Left cardiac atrium (tissue), 4 donors: ENCODE results near the gene RAB11A. TPM values are rescaled to one million over a fixed set of nuclear protein-coding genes. Genes with fewer than 3 reads are reported as not detected.

Experiments used
- ATAC-seq, 2 donors: fragments of 200-7000 bp; cut with Tn5 transposase; one replicate each; pipeline ENCODE4 v1.9.1; 2020; ENCODE audit warnings: mild to moderate bottlenecking in 2 of 2, moderate library complexity in 2 of 2
- DNase-seq: peaks from one replicate; pipeline ENCODE4 v3.0.0-alpha.2; 2020
- intact Hi-C, 2 donors: fragments of 100-400 bp; cut with DNase I; formaldehyde crosslinking; loops; one replicate each; pipeline versions ENCODE4 v1.14.1 to v1.15.1; 2022 to 2023
- total RNA-seq, 2 donors: library from RNA; stranded (reverse); fragmentation: NEBNext Ultra II Directional; extraction: Animal tissue kit (Norgen Biotek cat#: 25700); gene quantifications; one replicate each; pipeline ENCODE4 v1.2.1, GENCODE V29; 2021
- donor health status: DM: no; HTN: yes; CAD: no.
- donor health status: DM: no; HTN: yes; CAD: no; lungs with severe emphysema.
- donor health status: DM: yes; HTN: yes; CAD: no.
- donor health status: Dilated cardiomyopathy.

The RAB11A gene
- total RNA-seq, 2 donors from 2014 or later: 159 to 202 TPM

DNA sequence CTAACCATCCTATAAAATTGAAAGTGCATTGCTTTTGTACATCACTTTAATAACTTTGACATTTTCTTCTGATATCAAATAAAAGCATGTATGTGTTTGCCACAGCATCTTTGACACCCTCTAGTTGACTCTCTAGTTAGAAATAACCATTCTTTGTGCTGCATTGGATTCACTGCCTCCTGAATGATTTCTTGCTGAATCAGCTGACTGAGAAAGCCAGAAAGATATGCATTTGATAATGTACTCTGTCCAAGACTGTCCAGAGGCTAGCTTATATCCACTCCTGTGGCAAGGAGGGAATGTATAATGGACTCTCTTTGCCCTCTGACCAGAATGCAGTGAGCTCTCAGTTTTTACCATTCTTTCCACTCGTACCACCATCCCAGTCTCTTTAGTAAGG lies 6.2 kb downstream of the RAB11A start:
- DNase-seq: no peak
- intact Hi-C loops: no loop called here
- no peak for ATAC-seq

DNA sequence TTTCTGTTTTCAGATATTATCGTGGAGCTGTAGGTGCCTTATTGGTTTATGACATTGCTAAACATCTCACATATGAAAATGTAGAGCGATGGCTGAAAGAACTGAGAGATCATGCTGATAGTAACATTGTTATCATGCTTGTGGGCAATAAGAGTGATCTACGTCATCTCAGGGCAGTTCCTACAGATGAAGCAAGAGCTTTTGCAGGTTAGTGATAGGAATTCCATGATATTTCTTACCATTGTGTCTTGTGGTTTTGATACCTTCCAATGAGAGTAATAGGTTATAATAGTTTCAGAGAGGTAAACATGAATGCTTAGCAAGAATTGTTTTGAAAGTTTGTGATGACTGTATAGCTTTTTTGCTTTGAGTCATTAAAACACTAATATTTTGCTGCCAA lies 8.5 kb downstream of the RAB11A start:
- intact Hi-C loops: no loop called here
- DNase-seq: no peak
- no peak for ATAC-seq

DNA sequence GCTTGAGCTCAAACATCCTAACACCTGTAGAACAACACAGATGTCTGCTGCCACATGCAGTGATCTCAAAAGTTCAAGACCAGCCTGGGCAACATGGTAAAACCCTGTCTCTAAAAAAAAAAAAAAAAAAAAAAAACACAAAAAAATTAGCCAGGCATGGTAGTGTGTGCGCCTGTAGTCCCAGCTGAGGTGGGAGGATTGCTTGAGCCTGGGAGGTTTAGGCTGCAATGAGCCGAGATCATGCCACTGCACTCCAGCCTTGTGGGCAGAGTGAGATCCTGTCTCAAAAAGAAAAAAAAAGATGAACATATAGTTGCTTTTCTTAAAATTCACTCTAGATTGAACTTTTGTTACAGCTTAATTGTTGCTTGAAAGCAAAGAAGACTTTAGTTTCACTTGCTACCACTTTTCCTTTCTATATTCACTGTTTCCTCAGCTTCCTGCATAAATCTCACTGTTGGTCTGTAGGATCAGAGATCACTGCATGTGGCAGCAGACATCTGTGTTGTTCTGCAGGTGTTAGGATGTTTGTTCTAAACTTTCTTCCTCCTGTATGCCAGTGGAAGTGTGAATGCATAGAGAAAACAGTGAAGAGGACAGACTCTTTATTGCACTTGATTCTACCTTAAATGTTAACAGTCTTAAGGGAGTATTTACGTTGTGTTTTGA lies 12.6 kb downstream of the RAB11A start:
- ATAC-seq (no peak), DNase-seq (no peak)
- intact Hi-C loops: no loop called here

DNA sequence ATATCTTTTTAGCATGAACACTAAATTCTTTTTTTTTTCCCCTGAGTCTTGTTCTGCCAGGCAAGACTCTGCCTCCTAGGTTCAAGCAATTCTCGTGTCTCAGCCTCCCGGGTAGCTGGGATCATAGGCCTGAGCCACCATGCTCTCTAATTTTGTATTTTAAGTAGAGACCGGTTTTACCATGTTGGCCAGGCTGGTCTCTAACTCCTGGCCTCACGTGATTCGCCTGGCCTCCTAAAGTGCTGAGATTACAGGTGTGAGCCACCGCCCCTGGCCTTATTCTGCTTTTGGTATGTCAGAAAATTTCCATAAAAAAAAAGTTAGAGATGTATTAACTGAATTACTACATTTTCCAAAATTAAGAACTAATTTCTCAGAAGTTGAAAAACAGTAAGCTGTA lies 14.3 kb downstream of the RAB11A start:
- no peak for ATAC-seq
- no peak for DNase-seq
- intact Hi-C loops: no loop called here

DNA sequence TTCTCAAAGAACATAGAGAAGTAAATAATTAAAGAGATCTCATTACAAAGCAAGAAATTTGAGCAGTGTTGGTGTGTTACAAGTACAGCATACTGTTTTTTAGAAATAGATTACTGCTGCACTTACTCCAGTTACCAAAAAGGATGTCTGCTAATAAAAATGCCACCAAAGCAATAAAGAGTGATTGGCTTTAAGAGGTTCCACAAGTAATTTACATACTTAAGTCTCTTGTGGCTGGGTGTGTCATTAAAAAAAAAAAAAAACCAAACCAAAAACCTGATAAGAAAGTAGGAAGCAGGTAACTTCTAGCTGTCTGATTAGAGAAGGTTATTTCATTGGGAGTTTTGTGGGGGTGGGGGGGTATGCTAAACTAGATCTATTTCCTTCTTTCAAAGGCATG lies 15.2 kb downstream of the RAB11A start:
- intact Hi-C loops: no loop called here
- DNase-seq: no peak
- no peak for ATAC-seq

DNA sequence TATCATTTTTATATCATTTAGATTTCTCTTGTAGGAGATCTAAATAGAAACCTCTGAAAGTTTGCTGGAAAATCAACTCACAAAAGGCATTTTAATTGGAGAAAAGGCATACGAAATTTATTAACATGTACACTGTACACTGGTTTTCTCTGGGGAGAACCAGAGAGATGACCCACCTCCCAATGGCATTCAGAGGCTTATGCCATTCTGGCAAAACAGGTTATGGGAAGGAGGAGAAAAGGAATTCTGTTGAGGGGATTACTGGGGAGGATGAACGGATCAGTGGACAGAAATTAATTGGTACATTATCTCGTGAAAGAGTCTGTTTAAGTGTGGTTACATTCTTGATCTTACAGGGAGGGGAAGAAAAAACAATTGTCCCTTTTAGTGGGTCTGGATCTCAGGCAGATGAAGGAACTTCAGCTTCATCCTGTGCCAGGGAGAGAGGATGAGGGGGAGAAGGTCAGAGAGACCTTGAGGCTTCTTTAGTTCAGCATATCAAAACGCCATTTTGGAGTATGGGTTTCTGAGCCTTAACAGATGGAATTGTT lies 16.5 kb downstream of the RAB11A start:
- intact Hi-C loops: no loop called here
- DNase-seq: no peak
- no peak for ATAC-seq

DNA sequence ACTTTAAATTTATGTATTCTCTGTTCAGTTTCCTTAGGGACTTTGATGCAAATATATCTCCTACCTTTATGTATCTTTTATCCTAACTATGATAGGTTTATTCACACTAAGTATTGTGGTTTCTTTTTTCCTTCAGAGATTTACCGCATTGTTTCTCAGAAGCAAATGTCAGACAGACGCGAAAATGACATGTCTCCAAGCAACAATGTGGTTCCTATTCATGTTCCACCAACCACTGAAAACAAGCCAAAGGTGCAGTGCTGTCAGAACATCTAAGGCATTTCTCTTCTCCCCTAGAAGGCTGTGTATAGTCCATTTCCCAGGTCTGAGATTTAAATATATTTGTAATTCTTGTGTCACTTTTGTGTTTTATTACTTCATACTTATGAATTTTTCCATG lies 18.3 kb downstream of the RAB11A start:
- intact Hi-C loops: no loop called here
- ATAC-seq (no peak), DNase-seq (no peak)

DNA sequence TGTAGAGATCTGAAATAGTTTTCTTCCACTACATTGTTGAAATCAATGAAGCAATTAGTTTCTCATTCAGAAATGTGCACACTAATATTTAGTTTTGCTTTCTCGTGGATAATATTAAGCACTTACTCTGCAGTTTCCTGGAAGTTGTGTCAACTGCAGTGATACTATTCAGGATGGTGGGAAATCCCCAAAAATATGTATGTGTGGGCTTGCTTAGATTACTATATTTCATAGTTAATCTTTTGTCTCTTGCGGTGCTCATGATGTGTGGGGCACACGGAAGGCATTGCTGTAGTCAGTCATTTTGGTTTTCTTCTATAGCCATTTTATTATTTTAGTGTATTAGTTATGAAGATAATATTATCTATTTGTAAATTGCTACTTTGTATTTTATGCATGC lies 19.7 kb downstream of the RAB11A start:
- ATAC-seq (no peak), DNase-seq (no peak)
- intact Hi-C loops: no loop called here

DNA sequence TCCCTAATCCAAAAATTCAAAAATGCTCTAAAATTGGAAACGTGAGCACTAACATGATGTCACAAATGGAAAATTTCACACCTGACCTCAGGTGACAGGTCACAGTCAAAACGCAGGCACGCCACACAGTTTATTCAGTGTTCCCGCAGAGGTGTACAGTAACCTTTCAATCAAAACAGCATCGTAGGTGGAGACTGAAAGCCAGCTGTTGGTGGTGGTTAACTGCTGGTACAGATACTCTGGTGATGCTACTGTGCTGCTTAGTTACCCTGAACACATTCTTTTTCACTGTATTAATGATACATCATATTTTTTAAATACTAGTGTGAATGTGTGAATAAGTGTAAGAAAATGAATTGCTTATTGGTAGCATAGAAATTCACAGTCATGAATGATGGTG lies 23.8 kb downstream of the RAB11A start:
- no peak for ATAC-seq
- intact Hi-C loops: no loop called here
- DNase-seq: no peak

DNA sequence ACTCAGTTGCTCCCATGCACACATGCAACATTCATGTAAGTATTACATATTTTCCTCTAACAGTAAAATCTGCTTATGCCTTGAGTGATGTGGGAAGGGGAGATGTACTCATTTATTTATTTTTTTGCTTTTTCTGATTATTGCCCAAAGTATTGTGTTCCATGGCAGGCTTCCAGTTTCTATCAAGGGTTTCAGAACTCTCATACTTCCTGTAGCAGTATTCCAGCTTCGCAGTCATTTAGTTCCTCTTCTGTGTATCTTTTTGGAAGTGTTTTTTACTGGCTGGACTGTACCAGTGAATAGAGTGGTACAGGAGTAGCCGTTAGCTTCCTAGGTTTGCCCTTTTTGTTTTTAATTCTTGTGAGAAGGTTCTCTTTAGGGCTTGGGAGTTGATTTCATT lies 26.9 kb downstream of the RAB11A start:
- intact Hi-C loops: no loop called here
- DNase-seq: no peak
- peak in 1 of 2 donors; percentile 22 for ATAC-seq

DNA sequence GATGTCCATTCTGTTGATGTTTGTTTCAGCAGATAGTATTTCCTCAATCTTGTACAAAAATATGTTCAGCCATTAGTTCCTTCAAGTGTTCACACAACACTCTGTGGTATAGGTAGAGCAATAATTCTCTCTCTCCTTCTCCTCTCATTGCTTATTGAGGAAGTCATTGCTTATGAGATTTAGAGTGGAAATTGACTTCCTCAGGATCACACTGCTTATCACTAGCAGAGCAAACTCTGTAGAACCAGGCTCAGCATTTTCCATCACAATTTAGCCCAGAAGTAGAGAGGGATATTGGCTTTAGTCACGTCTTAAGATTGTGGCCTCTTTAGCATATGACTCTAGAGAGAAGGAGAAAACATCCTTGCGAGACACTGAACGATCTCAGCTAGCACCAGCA lies 31.2 kb downstream of the RAB11A start:
- no peak for DNase-seq
- intact Hi-C loops: no loop called here
- ATAC-seq: no peak

DNA sequence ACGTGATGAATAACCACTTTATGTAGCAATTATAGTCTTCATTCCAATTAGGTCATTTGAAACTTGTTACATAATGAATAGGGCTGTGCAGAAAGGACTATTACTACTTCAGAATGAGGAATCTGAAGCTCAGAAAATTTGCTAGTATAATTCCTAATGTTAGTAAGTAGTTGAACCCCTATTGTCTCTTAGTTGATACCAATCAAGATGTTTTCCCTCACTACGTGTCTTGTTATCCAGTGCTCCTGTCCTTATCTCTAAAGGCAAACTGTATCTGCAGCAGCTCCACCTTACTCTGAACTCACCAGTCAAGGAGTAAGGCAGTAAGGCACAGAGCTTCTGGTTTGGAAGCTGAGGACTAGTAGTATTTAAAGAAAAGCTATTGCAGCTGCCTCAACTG lies 32.0 kb downstream of the RAB11A start:
- ATAC-seq (no peak), DNase-seq (no peak)
- intact Hi-C loops: no loop called here

DNA sequence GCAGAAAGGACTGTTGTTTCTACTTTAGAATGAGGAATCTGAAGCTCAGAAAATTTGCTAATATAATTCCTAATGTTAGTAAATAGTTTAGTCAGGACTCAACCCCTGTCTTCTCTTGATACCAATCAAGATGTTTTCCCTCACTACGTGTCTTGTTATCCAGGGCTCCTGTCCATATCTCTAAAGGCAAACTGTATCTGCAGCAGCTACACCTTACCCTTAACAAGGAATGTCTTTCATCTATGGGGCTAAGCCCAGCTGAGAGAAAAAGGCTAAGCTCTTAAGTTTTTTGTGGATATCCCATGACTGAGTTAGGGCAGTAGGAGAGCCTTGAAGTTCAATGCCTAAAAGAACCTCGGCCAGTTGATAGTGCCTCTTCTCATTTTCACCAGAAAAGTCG lies 32.5 kb downstream of the RAB11A start:
- DNase-seq (no peak), ATAC-seq (no peak)
- intact Hi-C loops: no loop called here

DNA sequence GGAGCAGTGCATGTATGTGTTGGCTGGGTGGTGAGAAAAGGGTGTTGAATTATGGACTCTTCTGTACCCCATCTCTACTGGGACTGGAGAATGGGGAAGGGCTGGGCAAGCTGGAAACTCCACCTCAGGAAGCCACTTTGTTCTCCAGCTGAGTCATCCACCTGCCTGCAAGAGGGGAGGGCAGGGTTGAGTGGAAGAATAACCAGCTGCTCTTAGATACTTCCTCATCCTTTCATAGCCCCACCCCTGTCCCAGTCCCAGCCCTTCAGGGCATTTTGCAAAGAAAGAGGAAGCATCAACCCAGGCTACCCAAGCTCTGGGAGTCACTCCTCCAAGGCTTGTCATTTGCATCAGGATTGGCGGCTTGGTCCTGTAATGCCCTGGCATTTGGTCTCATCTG lies 33.1 kb downstream of the RAB11A start:
- ATAC-seq (peak; percentile 55 to 91), DNase-seq (peak; percentile 51)
- intact Hi-C loops: no loop called here

DNA sequence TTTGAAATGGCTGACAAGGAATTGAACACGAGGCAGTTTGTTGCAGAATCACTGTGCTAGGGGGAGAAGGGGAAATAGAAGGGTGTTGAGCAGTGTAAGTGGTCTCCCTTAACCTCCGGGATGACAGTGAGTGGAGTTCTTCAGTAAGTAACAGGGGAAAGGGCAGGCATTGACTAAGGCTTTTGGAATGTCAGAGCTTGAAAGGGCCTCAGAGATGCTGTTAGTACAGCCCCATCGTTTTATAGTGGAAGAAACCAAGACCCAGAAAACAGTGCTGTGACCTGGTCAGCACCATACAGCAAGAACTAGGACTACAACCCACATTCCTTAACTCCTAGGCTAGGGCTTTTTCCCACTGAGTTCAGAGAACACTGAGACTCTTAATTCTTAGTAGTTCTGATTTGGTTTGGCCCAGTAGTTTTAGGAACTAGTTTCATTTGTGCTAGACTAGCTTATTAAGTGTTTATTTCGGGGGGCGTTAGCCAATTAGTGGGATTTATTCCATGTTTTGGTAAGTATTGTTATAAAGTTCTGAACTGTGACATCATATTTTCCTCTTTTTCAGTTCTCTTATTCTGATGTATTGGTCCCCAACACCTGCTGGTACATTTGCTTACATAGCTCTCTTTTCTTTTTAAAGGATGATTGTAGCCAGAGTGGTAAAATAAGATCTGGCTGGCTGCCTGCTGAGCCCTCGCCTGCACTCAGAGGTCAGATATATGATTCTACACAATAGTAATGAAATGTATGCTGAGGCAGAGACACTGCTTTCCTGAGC lies 34.2 kb downstream of the RAB11A start:
- intact Hi-C loops: no loop called here
- ATAC-seq: no peak

DNA sequence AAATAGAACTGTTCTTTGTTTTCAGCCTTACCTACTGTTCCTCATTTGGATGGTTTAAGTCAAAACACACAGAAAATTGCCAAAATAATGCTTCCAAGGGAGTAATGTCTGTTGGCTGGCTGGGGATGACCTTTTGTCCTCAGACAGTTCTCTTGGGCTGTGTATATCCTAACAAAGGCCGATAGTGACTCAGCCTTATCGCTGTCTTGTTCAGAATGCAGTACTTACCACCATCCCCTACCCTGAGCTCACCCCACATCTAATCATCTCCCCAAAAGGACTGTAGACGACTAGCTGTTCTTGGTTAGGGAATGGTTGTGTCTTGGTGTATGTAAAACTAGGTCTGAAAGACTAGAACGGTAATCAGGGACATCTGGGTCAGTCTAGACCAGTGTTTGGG lies 35.0 kb downstream of the RAB11A start:
- ATAC-seq: peak in 1 of 2 donors; percentile 5
- intact Hi-C loops: no loop called here
- DNase-seq: no peak

More for the DNA sequence above, 34.2 kb downstream of the RAB11A start:
- no peak for DNase-seq

DNA sequence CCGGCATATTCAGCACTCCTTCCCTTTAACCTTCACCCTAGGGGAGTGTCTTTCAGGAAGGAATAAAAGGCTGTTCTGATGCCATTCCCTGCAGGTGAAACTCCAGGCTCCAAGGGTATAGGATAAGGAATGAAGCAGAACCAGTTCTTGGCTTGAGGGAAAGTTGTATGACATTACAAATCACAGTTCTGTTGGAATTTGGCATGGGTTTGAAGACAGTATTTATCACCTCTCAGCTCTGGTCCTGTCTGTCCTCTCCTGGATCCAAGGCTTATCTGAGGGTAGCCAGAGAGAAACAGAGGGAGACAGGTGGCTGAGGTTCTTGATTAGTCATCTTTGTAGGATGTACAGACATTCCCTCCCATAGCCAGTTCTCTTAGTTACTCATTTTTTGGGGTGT lies 37.1 kb downstream of the RAB11A start:
- DNase-seq (no peak), ATAC-seq (no peak)
- intact Hi-C loops: no loop called here

DNA sequence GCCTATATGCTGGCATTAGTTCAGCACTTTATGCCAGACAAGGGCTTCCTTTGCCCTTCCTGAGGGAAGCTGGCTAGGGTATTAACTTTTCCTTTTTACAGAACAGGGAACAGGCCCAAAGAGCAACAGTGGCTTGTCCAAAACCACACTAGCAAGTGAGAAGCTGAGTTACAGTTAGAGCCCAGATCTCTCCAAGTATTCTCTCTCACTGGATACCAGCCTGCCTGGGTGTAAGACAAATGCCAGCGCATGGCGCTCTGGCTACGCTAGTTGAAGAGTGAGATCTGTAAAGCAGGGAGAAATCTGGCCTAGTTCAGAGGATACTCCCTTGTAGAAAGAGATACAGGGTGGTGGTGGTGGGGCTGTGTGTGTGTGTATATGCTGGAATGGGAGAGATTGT lies 38.4 kb downstream of the RAB11A start:
- ATAC-seq: no peak

DNA sequence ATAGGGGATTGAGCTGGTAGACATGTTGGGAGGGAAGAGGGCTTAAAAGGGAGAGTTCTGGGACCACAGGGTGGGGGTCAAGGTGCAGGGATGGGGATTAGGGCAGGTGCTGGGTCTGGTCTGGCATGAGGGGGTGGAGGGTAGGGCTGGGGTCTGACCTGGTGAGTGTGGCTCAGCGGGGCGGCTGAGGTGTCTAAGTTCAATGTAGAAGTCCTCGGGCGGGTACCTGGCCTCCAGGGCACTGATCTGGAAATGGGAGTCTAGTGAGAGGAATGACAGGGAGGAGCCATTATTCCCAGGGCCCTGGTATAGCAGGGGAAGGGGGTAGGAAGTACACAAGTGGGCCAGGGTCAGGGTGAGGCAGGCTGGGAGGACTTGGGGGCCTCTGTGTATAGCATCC lies 39.6 kb downstream of the RAB11A start:
- intact Hi-C loops: no loop called here
- DNase-seq (no peak), ATAC-seq (no peak)

More for the DNA sequence above, 38.4 kb downstream of the RAB11A start:
- intact Hi-C loops: no loop called here
- DNase-seq: no peak

DNA sequence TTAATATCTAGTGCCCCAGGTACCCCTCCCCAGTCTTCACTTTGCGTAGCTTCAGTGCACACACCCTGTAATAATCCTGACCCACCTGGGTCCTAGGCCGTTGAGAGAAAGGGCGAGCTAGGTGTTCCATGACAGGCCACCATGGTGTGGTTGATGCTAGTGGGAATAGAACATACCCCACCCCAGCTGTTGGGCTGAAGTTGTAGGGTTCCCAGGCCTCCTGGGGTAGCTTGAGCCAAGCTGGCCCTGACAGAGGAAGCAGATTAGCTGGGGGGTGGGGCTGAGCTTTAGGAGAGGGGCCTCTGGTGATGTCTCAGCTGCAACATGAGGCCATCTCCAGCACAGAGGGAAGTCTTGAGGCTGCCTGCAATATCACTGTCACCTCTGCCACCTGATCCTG lies 40.5 kb downstream of the RAB11A start:
- no peak for DNase-seq
- intact Hi-C loops: loop anchor here in 1 of 2 donors (5.0 kb wide), 1 partner anchor 377 kb away; no protein-coding TSS in a partner anchor
- ATAC-seq: no peak

DNA sequence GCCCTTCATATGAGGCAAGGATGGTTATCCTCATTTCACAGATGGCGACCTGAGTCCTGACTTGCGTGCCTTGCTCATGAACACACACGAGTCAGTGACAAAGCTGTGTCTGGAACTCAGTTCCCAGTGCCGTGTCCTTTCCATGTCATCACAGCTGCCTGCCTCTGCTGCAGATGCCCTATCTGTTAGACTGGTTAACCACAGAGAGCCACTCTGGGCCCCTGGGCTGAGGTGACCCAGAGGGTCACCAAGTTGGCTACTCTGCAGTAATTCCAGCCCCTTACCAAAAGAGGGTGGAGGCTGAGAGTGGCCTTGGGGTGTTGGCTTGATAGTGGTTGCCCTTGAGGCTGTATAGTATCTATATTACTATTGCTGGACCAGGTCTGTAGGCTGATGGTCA lies 41.0 kb downstream of the RAB11A start:
- no peak for ATAC-seq
- DNase-seq: no peak
- intact Hi-C loops: loop anchor here in 1 of 2 donors (5.0 kb wide), 1 partner anchor 377 kb away; no protein-coding TSS in a partner anchor
